H9 (cell line): ENCODE results near the gene ISG20. TPM values are rescaled to one million over a fixed set of nuclear protein-coding genes. Genes with fewer than 3 reads are reported as not detected.

Source experiments
- DNase-seq: peaks from one replicate; pipeline ENCODE4 v3.0.0-alpha.2; 2017
- H2AFZ ChIP-seq: one replicate; pipeline ENCODE4 v1.6.1; 2013; ENCODE audit warnings: mild to moderate bottlenecking, low read length, control low read depth, moderate library complexity
- H2AK5ac ChIP-seq: 2 replicates; pipeline ENCODE4 v1.6.1; 2013; ENCODE audit warnings: low read length, control low read depth, mixed read lengths; ENCODE audit not compliant: insufficient read length
- H2BK120ac ChIP-seq: one replicate; pipeline ENCODE4 v1.6.1; 2013; ENCODE audit warnings: low read depth, mild to moderate bottlenecking, low read length, control low read depth, inconsistent platforms; ENCODE audit not compliant: poor library complexity, severe bottlenecking
- H2BK12ac ChIP-seq: 2 replicates; pipeline ENCODE4 v1.6.1; 2013; ENCODE audit warnings: low read length, control low read depth, mixed read lengths, low read depth; ENCODE audit not compliant: insufficient read length
- H2BK15ac ChIP-seq: 2 replicates; pipeline ENCODE4 v1.6.1; 2013; ENCODE audit warnings: low read depth, low read length, control low read depth
- H2BK20ac ChIP-seq: one replicate; pipeline ENCODE4 v1.6.1; 2013; ENCODE audit warnings: low read depth, mild to moderate bottlenecking, low read length, control low read depth, inconsistent platforms; ENCODE audit not compliant: poor library complexity, severe bottlenecking
- H2BK5ac ChIP-seq: 2 replicates; pipeline ENCODE4 v1.6.1; 2013; ENCODE audit warnings: low read length, control low read depth, mixed read lengths; ENCODE audit not compliant: insufficient read length
- H3K14ac ChIP-seq: 2 replicates; pipeline ENCODE4 v1.6.1; 2013; ENCODE audit warnings: low read length, control low read depth; ENCODE audit not compliant: insufficient read depth
- H3K18ac ChIP-seq: 2 replicates; pipeline ENCODE4 v1.6.1; 2013; ENCODE audit warnings: low read depth, mild to moderate bottlenecking, mixed read lengths, low read length, control low read depth; ENCODE audit not compliant: insufficient read length
- H3K23ac ChIP-seq: 2 replicates; pipeline ENCODE4 v1.6.1; 2013; ENCODE audit warnings: low read length, control low read depth, mixed read lengths, low read depth; ENCODE audit not compliant: insufficient read length
- H3K23me2 ChIP-seq: 2 replicates; pipeline ENCODE4 v1.6.1; 2013; ENCODE audit warnings: low read depth, mild to moderate bottlenecking, mixed read lengths, low read length, control low read depth; ENCODE audit not compliant: insufficient read length, poor library complexity, severe bottlenecking
- H3K27ac ChIP-seq: 2 replicates; pipeline ENCODE4 v1.5.1; 2013; ENCODE audit warnings: low read length, control low read depth, mixed read lengths, low read depth; ENCODE audit not compliant: insufficient read length
- H3K27me3 ChIP-seq: 2 replicates; pipeline ENCODE4 v1.6.1; 2013; ENCODE audit warnings: low read length, control low read depth, inconsistent platforms; ENCODE audit not compliant: insufficient read depth
- H3K4ac ChIP-seq: 2 replicates; pipeline ENCODE4 v1.6.1; 2013; ENCODE audit warnings: low read depth, mild to moderate bottlenecking, control low read depth, inconsistent platforms, low read length, moderate library complexity
- H3K4me1 ChIP-seq: 2 replicates; pipeline ENCODE4 v1.6.1; 2013; ENCODE audit warnings: low read length, control low read depth, inconsistent platforms; ENCODE audit not compliant: insufficient read depth
- H3K4me2 ChIP-seq: 2 replicates; pipeline ENCODE4 v1.6.1; 2013; ENCODE audit warnings: low read length, control low read depth, mixed read lengths; ENCODE audit not compliant: insufficient read length, insufficient read depth
- H3K56ac ChIP-seq: 2 replicates; pipeline ENCODE4 v1.6.1; 2013; ENCODE audit warnings: low read depth, mild to moderate bottlenecking, mixed read lengths, low read length, control low read depth; ENCODE audit not compliant: insufficient read length
- H3K79me1 ChIP-seq: 2 replicates; pipeline ENCODE4 v1.6.1; 2013; ENCODE audit warnings: low read depth, mild to moderate bottlenecking, moderate library complexity, low read length, control low read depth, inconsistent platforms; ENCODE audit not compliant: insufficient read depth, poor library complexity, severe bottlenecking
- H3K79me2 ChIP-seq: 2 replicates; pipeline ENCODE4 v1.6.1; 2013; ENCODE audit warnings: low read length, control low read depth, inconsistent platforms; ENCODE audit not compliant: insufficient read depth
- H3K9ac ChIP-seq: 2 replicates; pipeline ENCODE4 v1.6.1; 2013; ENCODE audit warnings: low read length, control low read depth, mixed read lengths; ENCODE audit not compliant: insufficient read length; ENCODE audit errors: extremely low read depth
- H3K9me3 ChIP-seq: one replicate; pipeline ENCODE4 v1.6.1; 2013; ENCODE audit warnings: low read depth, low read length, inconsistent platforms; ENCODE audit not compliant: control insufficient read depth
- H3T11ph ChIP-seq: one replicate; pipeline ENCODE4 v1.6.1; 2013; ENCODE audit warnings: mild to moderate bottlenecking, low read length, control low read depth, inconsistent platforms
- H4K20me1 ChIP-seq: one replicate; pipeline ENCODE4 v1.6.1; 2013; ENCODE audit not compliant: control insufficient read depth, insufficient read length, insufficient read depth
- H4K5ac ChIP-seq: 2 replicates; pipeline ENCODE4 v1.6.1; 2013; ENCODE audit warnings: low read depth, mild to moderate bottlenecking, mixed read lengths, low read length, control low read depth; ENCODE audit not compliant: insufficient read length
- H4K8ac ChIP-seq: replicated peaks from 2 replicates; pipeline ENCODE4 v1.6.1; 2013; ENCODE audit warnings: low read length, control low read depth, mixed read lengths, low read depth; ENCODE audit not compliant: insufficient read length
- H4K91ac ChIP-seq: 2 replicates; pipeline ENCODE4 v1.6.1; 2013; ENCODE audit warnings: low read depth, mild to moderate bottlenecking, moderate library complexity, mixed read lengths, low read length, control low read depth; ENCODE audit not compliant: insufficient read length
- H3K27ac Mint-ChIP-seq, 3 experiments: 2 replicates in 2 of 3; 3 replicates in 1 of 3; pipeline ENCODE4 v1.8.0; 2020 to 2021; ENCODE audit warnings: mixed read lengths in 3 of 3, mild to moderate bottlenecking in 1 of 3, moderate library complexity in 1 of 3
- H3K27me3 Mint-ChIP-seq: 2 replicates; pipeline ENCODE4 v1.8.0; 2021; ENCODE audit warnings: low read depth, mild to moderate bottlenecking, moderate library complexity, mixed read lengths
- H3K36me3 Mint-ChIP-seq, 3 experiments: 2 replicates in 2 of 3; 3 replicates in 1 of 3; pipeline ENCODE4 v1.8.0; 2020 to 2021; ENCODE audit warnings: low read depth in 3 of 3, mixed read lengths in 3 of 3; ENCODE audit not compliant: insufficient read depth in 1 of 3
- H3K4me1 Mint-ChIP-seq, 2 experiments: 2 replicates each; pipeline ENCODE4 v1.8.0; 2020; ENCODE audit warnings: mixed read lengths in 2 of 2
- H3K4me3 Mint-ChIP-seq, 2 experiments: 2 replicates in 1 of 2; 3 replicates in 1 of 2; pipeline ENCODE4 v1.8.0; 2020 to 2021; ENCODE audit warnings: mild to moderate bottlenecking in 2 of 2, mixed read lengths in 2 of 2, moderate library complexity in 1 of 2
- H3K9me3 Mint-ChIP-seq, 2 experiments: 2 replicates in 1 of 2; 3 replicates in 1 of 2; pipeline ENCODE4 v1.8.0; 2020; ENCODE audit warnings: mild to moderate bottlenecking in 2 of 2, mixed read lengths in 2 of 2, moderate library complexity in 1 of 2
- CTCF ChIP-seq: fragments of 200-600 bp; sonication (generic); conservative IDR thresholded peaks from 3 replicates; pipeline ENCODE4 v1.8.0; 2021; ENCODE audit warnings: antibody characterized with exemption, mild to moderate bottlenecking
- WGBS: extraction: QIAGEN DNeasy Blood & Tissue Kit; methylation state at CpG from one replicate; pipeline ENCODE4 v1.1.7; 2013; ENCODE audit warnings: missing lambda C conversion rate, low lambda C conversion rate, mixed read lengths; ENCODE audit not compliant: insufficient read length; ENCODE audit errors: extremely low coverage; 5-methylcytosine and 5-hydroxymethylcytosine counted together
- total RNA-seq: library from RNA; stranded (reverse); gene quantifications from 2 replicates; pipeline ENCODE4 v1.2.1, GENCODE V29; 2021

The ISG20 gene
- total RNA-seq, 1 experiment from 2014 or later, result 7.4 TPM

- no peaks in the 10 kb centered on the region for H3K36me3 Mint-ChIP-seq
- H2BK120ac ChIP-seq, result no peak overlapping the region
- no peak overlapping the region for H2BK12ac ChIP-seq
- no peaks in the 10 kb centered on the region for H3K79me2 ChIP-seq
- no peaks in the 10 kb centered on the region for H3K23me2 ChIP-seq
- no peaks in the 10 kb centered on the region; the same call in 1 of the 2 replicates for H3K4me1 ChIP-seq
- no peak overlapping the region for H3K27ac ChIP-seq
- no peak overlapping the region for H2BK5ac ChIP-seq
- no peak overlapping the region for H4K8ac ChIP-seq
- DNase-seq, result no peak
- no peaks in the 10 kb centered on the region for H3K9me3 Mint-ChIP-seq
- H3T11ph ChIP-seq, result no peak overlapping the region
- H3K56ac ChIP-seq, result no peak overlapping the region
- no peak overlapping the region for H2AK5ac ChIP-seq
- H3K9ac ChIP-seq, result no peak overlapping the region
- H3K4me2 ChIP-seq, result no peak overlapping the region
- no peak overlapping the region for H3K4ac ChIP-seq
- no peak overlapping the region for H3K27ac Mint-ChIP-seq
- H3K27me3 ChIP-seq, result no peaks in the 10 kb centered on the region
- H4K91ac ChIP-seq, result no peak overlapping the region
- H2AFZ ChIP-seq, result no peak overlapping the region
- no peak overlapping the region for H3K23ac ChIP-seq
- no peak overlapping the region for H2BK15ac ChIP-seq
- no peaks in the 10 kb centered on the region for H3K9me3 ChIP-seq
- WGBS, result no CpG with 5 or more reads among the region's 10 CpGs
- H4K5ac ChIP-seq, result no peak overlapping the region
- H2BK20ac ChIP-seq, result no peak overlapping the region
- H3K18ac ChIP-seq, result no peak overlapping the region
- no peak for TF ChIP-seq CTCF
- H3K27me3 Mint-ChIP-seq, result peaks cover 6% of the 10 kb centered on the region
- no peak overlapping the region for H3K4me3 Mint-ChIP-seq
- H4K20me1 ChIP-seq, result peaks cover 2% of the 10 kb centered on the region
- H3K4me1 Mint-ChIP-seq, result peaks cover 18 to 20% of the 10 kb centered on the region in 2 experiments
- H3K79me1 ChIP-seq, result no peaks in the 10 kb centered on the region
- H3K14ac ChIP-seq, result no peak overlapping the region
Observed at GRCh38 chr15:88656760-88657221, 18.0 kb downstream of the ISG20 start.
